Urothelium cell line (cell line): ENCODE results near the gene ATP5F1D.
A peak's percentile ranks its signal among the peaks of the same experiment; 100 is the strongest.

ENCODE experiments used
- DNase-seq: peaks from one replicate; pipeline ENCODE4 v3.0.0; 2011; ENCODE audit warnings: low spot score, mixed read lengths
- FAIRE-seq: peaks from 2 replicates; lab custom pipeline; 2011; peaks lifted over from hg19 to GRCh38; lab: Jason Lieb, UNC

Gene ATP5F1D

DNA sequence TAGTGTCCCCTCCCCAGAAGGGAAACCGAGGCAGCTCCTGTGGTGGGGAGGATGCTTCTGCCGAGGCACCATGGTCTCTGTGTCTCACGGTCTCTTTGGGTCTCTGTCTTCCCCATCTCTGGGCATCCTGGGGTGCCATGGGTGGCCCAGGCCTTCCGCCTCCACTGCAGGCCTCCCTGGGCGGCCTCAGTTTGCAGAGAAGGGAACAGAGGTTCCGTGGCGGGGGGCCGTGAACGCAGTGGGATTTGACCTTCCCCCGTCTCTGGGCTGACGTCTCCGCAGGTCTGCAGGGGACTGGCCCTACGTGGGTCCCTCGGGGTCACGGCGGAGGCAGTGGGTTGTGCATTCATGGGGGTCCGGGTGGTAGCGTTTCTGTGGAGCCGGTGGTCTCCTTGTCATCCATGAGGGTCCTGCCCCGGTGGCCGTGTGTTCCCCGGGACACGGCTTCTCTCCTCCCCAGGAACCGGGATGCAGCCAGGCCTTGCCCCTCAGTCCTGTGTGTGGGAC, 48.7 kb downstream of the ATP5F1D start:
- FAIRE-seq, result no peak

DNA sequence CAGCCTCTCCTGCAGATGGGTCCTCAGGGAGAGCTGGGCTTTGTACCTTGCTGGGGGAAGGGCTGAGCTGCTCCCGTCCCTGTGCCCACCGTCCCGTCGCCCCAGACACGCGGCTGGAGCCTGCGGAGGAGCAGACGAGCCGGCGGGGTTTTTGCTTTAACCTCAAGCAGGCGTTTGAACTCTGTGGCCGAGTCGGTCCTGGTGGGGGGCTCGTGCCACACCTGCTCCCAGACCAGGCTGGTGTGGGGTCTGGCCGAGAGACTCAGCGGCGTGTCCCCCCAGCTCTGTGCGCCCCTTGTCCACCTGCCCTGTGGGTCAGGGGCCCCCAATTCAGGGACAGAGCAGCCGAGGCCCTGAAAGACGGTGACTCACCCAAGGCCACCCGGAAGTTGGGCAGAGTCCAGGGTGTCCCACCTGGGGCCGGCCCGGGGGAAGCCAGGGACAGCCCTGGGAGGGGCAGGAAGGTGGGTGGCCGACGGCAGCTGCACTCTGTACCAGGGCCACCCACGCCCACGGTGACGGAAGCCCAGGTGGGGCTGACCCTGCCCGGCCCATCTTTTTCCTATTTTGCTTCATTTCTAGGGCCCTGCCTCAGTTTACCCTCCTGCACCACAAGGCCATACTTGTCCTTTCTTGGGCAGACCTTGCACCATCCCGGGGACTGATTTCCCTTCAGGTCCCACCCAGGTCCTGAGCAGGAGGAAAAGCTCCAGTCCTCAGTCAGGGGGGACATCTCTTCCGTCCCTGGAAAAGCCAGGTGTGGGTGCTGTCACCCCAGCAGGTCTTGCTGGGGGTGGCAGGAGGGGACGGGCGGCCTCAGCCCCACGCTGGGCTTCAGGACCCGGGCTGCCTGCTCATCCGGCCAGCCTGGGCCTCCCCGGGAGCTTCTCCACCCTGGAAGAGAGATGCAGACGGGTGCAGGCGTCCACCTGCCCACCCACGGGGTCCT, 49.4 kb downstream of the ATP5F1D start:
- FAIRE-seq (no peak), DNase-seq (peak; percentile 34)

More for the DNA sequence above, 48.7 kb downstream of the ATP5F1D start:
- DNase-seq, result no peak

DNA sequence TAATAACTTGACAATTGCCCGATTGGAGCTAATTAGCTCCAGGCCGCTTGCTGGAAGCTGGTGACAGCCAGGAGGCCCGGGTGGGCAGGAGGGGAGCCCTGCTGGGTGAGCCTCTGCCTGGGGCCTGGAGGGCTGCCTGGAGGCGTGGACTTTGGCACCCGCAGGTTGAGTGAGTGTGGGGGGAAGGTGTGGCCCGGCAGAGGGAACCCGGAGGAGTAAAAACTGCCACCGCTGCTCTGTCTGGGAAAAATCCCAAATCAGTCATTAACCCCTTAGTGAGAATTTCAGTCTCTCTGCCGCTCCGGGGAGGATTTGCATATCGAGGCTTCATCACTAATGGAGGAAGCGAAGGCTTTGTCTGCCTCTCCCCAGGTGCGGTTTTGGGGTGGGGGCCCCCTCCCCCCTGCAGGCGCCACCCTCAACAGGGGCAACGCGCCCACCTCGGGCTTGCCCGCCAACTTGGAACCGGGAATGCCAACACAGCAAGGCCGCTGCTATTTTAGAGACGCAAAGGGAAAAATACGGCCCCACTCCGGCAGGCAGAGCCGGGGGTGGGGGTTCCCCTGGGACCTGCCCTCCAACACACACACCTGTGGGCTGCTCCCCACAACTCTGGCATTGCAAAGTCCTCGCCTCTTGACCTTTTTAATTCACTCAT, 50.3 kb downstream of the ATP5F1D start:
- no peak for DNase-seq
- FAIRE-seq, result no peak

DNA sequence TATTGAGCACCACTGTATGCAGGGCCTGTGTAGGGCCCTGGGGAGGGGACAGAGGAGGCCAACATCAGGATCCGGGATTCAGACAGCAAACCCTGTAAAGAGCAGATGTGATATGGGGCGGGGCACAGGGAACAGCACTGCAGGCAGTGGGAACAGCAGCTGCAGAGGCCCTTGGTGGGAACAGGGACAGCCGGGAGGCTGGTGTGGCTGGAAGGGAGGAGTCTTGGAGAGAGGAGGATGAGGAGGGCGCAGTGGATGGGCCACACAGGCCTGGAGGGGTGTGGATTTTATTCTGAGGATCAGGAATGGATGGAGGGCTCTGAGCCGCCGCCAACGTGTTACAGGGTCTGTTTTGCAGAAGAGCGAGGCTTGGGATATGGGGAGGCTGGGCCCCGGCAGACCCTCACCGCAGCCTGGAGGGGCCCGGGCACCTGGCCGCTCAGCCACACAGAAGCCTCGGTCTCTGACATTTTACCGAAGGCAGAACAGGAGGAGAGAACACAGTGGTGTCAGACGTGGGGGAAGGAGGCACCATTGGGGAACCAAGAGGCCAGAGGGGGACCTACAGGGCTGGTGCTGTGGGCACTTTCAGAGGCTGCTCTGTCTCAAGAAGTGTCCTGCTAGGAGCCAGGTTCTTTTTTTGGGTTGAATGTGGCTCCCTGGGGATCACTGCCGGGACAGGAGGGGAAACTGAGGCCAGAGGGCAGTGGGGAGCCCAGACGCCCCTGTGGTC, 51.0 kb downstream of the ATP5F1D start:
- no peak for FAIRE-seq

DNA sequence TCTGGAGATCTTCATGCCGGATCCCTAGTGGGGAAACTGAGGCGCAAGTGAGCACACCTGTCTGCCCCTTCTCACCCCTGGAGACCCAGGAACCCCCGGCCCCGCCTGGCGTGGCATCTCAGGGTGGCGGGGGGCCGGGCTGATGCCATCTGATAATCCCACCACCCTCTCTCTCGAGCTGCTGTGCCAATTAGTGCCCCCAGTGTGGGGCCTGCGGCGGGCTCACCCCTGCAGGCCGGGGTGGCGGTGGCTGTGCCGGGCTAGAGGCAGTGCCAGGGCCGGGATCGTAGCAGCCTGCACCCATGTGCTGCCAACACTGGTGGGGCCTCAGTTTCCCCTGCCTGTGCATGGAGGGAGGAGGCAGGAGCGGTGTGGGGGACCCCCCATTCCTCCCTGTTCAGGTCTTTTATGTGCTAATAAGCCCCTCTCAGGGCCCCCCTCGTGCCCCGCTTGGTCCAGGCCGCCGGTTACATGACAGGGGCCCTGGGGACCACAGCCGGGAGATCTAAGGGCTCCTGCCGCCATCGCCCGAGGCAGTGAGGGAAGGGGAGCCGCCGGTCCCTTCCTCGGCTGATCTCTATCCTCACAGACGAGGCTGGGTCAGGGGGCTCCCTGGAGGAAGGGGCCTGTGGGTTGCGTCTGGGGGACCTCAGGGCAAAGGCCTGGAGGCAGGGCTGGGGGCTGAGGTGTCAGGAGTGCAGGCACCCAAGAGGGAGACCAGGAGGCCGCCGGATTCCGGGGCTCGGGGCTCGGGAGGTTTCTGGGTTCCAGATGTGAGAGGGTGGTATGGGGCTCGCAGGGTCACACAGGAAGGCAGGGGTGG, 52.4 kb downstream of the ATP5F1D start:
- no peak for DNase-seq
- no peak for FAIRE-seq

More for the DNA sequence above, 51.0 kb downstream of the ATP5F1D start:
- no peak for DNase-seq
